Astrocyte of the cerebellum (primary cell): ENCODE data around the gene LPGAT1.
A peak's percentile ranks its signal among the peaks of the same experiment; 100 is the strongest.

ENCODE experiments used
- DNase-seq: peaks from one replicate; pipeline ENCODE4 v3.0.0-alpha.2; 2011; ENCODE audit warnings: low read depth
- H3K4me3 ChIP-seq: 2 replicates; pipeline ENCODE4 v1.5.1; 2011; ENCODE audit warnings: mild to moderate bottlenecking, low read depth, low read length, moderate library complexity
- CTCF ChIP-seq: IDR thresholded peaks from 2 replicates; pipeline ENCODE4 v1.5.1; 2012; ENCODE audit warnings: low read length, low read depth, moderate library complexity, mild to moderate bottlenecking; ENCODE audit errors: missing control alignments
- in situ Hi-C: cut with HindIII; loops from 2 replicates; pipeline ENCODE4 v1.10.0; 2017; ENCODE audit warnings: low sequenced_read_pairs

The LPGAT1 gene

GRCh38 chr1:211741116-211741515 is 89.4 kb downstream of the LPGAT1 start:
- no peak for DNase-seq
- H3K4me3 ChIP-seq = no peak overlapping the region
- no peak for TF ChIP-seq CTCF
- in situ Hi-C loops = no loop called here

GRCh38 chr1:211739671-211740411 is 90.7 kb downstream of the LPGAT1 start:
- in situ Hi-C loops = no loop called here
- no peak for DNase-seq
- no peak for TF ChIP-seq CTCF
- H3K4me3 ChIP-seq = no peak overlapping the region

GRCh38 chr1:211738691-211739301 is 91.8 kb downstream of the LPGAT1 start:
- DNase-seq = no peak
- no peak overlapping the region for H3K4me3 ChIP-seq
- in situ Hi-C loops = no loop called here
- no peak for TF ChIP-seq CTCF

GRCh38 chr1:211738096-211738690 is 92.4 kb downstream of the LPGAT1 start:
- no peak overlapping the region for H3K4me3 ChIP-seq
- in situ Hi-C loops = no loop called here
- no peak for TF ChIP-seq CTCF
- DNase-seq = no peak

- in situ Hi-C loops = no loop called here
- no peak for TF ChIP-seq CTCF
- DNase-seq = no peak
- no peak overlapping the region for H3K4me3 ChIP-seq
Observed at GRCh38 chr1:211737115-211738035, 93.2 kb downstream of the LPGAT1 start.

GRCh38 chr1:211736351-211736915 is 94.1 kb downstream of the LPGAT1 start:
- in situ Hi-C loops = no loop called here
- DNase-seq = peak; percentile 31
- no peak for TF ChIP-seq CTCF
- H3K4me3 ChIP-seq = no peak overlapping the region
